COLO829 (cell line): ENCODE measurements around the gene MCUB.
"Not testable (repeated sequence)": the region's sequence is repeated elsewhere in the genome, so short reads cannot be mapped to it uniquely, and the experiment has no call there.

Experiments used
- DNase-seq: peaks from one replicate; pipeline ENCODE4 v3.0.0; 2012; ENCODE audit warnings: low spot score

The MCUB gene

GRCh38 chr4:109579997-109580396 lies 20.0 kb downstream of the MCUB start:
- DNase-seq, result not testable (repeated sequence)

GRCh38 chr4:109588176-109588575 lies 28.1 kb downstream of the MCUB start:
- DNase-seq, result no peak

GRCh38 chr4:109589119-109589518 lies 29.1 kb downstream of the MCUB start:
- DNase-seq, result no peak

GRCh38 chr4:109589605-109590004 lies 29.6 kb downstream of the MCUB start:
- DNase-seq, result no peak

- DNase-seq, result no peak
Observed at GRCh38 chr4:109590905-109591304, 30.9 kb downstream of the MCUB start.

- DNase-seq, result no peak
Observed at GRCh38 chr4:109592367-109592766, 32.3 kb downstream of the MCUB start.

- DNase-seq, result not testable (repeated sequence)
Observed at GRCh38 chr4:109595123-109595522, 35.1 kb downstream of the MCUB start.

GRCh38 chr4:109596420-109597085 lies 36.5 kb downstream of the MCUB start:
- DNase-seq, result not testable (repeated sequence)

GRCh38 chr4:109599046-109599652 lies 39.1 kb downstream of the MCUB start:
- DNase-seq, result no peak

- DNase-seq, result no peak
Observed at GRCh38 chr4:109600431-109600830, 40.4 kb downstream of the MCUB start.

- no peak for DNase-seq
Observed at GRCh38 chr4:109601336-109601735, 41.3 kb downstream of the MCUB start.

GRCh38 chr4:109607976-109608375 lies 47.9 kb downstream of the MCUB start:
- DNase-seq, result no peak

GRCh38 chr4:109608879-109609278 lies 48.8 kb downstream of the MCUB start:
- DNase-seq, result no peak

- no peak for DNase-seq
Observed at GRCh38 chr4:109609431-109609830, 49.4 kb downstream of the MCUB start.

GRCh38 chr4:109610489-109610888 lies 50.4 kb downstream of the MCUB start:
- no peak for DNase-seq

- no peak for DNase-seq
Observed at GRCh38 chr4:109611045-109611646, 51.1 kb downstream of the MCUB start.

GRCh38 chr4:109614015-109614414 lies 54.0 kb downstream of the MCUB start:
- DNase-seq, result no peak

- DNase-seq, result no peak
Observed at GRCh38 chr4:109614466-109614865, 54.4 kb downstream of the MCUB start.

GRCh38 chr4:109615742-109616141 lies 55.7 kb downstream of the MCUB start:
- no peak for DNase-seq

- DNase-seq, result no peak
Observed at GRCh38 chr4:109616243-109616642, 56.2 kb downstream of the MCUB start.

GRCh38 chr4:109622626-109623025 lies 62.6 kb downstream of the MCUB start:
- no peak for DNase-seq

- no peak for DNase-seq
Observed at GRCh38 chr4:109624536-109624935, 64.5 kb downstream of the MCUB start.

GRCh38 chr4:109627361-109627760 lies 67.3 kb downstream of the MCUB start:
- DNase-seq, result no peak

- DNase-seq, result no peak
Observed at GRCh38 chr4:109629775-109630174, 69.7 kb downstream of the MCUB start.
